ENCODE measurements around the gene INTS3.

The INTS3 gene

GRCh38 chr1:153688276-153688675, 39.6 kb upstream of the INTS3 start:
- no peak for TF ChIP-seq CTCF (IDR thresholded peaks at IDR 0.05)
- H3K4me3 ChIP-seq: no peak overlapping the region
- peaks cover 0 to 4% (median 0%) of the 10 kb centered on the region in 4 donors for H3K4me1 ChIP-seq
- H3K9me3 ChIP-seq: no peaks in the 10 kb centered on the region
- no peaks in the 10 kb centered on the region for H3K27me3 ChIP-seq
- DNase-seq: no peak
- peaks cover 16 to 53% (median 38%) of the 10 kb centered on the region in 3 donors for H3K36me3 ChIP-seq
- intact Hi-C loops (cut with DNase I; ENCODE audit: low total_unique reads): no loop called here
- no peak overlapping the region for H3K27ac ChIP-seq

DNA sequence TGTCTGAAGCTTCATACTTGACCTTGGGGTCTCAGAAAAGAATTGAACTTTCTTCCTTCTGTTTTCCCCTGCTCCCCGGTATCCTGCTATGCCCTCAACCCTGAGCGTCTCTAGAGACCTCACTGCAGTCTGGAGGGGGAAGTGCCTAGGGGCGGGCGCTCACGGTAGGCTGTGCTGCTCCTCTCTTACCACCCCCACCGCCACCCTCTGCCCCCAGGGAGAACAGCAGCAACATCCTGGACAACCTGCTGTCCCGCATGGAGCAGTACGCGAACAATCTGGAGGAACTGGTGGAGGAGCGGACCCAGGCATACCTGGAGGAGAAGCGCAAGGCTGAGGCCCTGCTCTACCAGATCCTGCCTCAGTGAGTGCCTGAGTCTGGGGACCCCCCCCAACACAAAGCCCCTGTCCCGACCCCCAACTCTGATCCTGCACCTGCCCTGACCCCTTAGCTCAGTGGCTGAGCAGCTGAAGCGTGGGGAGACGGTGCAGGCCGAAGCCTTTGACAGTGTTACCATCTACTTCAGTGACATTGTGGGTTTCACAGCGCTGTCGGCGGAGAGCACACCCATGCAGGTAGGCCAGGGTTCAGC, 39.0 kb upstream of the INTS3 start:
- no peak for TF ChIP-seq CTCF (IDR thresholded peaks at IDR 0.05)
- no peak for DNase-seq
- Histone ChIP-seq H3K9me3 (no peaks in the 10 kb centered on the region), H3K4me1 (peaks cover 0 to under 1% (median 0%) of the 10 kb centered on the region in 4 donors), H3K27me3 (no peaks in the 10 kb centered on the region), H3K36me3 (peaks cover 16 to 58% (median 38%) of the 10 kb centered on the region in 3 donors), H3K4me3 (no peak overlapping the region), H3K27ac (no peak overlapping the region)
- intact Hi-C loops (cut with DNase I; ENCODE audit: low total_unique reads): no loop called here

- Histone ChIP-seq H3K4me3 (no peak overlapping the region), H3K36me3 (peaks cover 16 to 37% (median 19%) of the 10 kb centered on the region in 3 donors), H3K4me1 (peaks cover 0 to 19% (median 14%) of the 10 kb centered on the region in 4 donors), H3K27ac (no peak overlapping the region), H3K27me3 (no peaks in the 10 kb centered on the region), H3K9me3 (no peaks in the 10 kb centered on the region)
- intact Hi-C loops (cut with DNase I; ENCODE audit: low total_unique reads): no loop called here
- TF ChIP-seq CTCF (IDR thresholded peaks at IDR 0.05): no peak
- DNase-seq: no peak
These were observed 34.4 kb upstream of the INTS3 start for GRCh38 chr1:153693466-153693865.

- Histone ChIP-seq H3K36me3 (peaks cover 0 to 14% (median 0%) of the 10 kb centered on the region in 3 donors), H3K4me1 (peaks cover 0 to 30% (median 19%) of the 10 kb centered on the region in 4 donors), H3K27ac (peak overlapping the region; percentile 86 to 94), H3K27me3 (no peaks in the 10 kb centered on the region), H3K4me3 (no peak overlapping the region), H3K9me3 (no peaks in the 10 kb centered on the region)
- DNase-seq: no peak
- intact Hi-C loops (cut with DNase I; ENCODE audit: low total_unique reads): no loop called here
- TF ChIP-seq CTCF (IDR thresholded peaks at IDR 0.05): no peak
These were observed 31.1 kb upstream of the INTS3 start for GRCh38 chr1:153696741-153697140.

DNA sequence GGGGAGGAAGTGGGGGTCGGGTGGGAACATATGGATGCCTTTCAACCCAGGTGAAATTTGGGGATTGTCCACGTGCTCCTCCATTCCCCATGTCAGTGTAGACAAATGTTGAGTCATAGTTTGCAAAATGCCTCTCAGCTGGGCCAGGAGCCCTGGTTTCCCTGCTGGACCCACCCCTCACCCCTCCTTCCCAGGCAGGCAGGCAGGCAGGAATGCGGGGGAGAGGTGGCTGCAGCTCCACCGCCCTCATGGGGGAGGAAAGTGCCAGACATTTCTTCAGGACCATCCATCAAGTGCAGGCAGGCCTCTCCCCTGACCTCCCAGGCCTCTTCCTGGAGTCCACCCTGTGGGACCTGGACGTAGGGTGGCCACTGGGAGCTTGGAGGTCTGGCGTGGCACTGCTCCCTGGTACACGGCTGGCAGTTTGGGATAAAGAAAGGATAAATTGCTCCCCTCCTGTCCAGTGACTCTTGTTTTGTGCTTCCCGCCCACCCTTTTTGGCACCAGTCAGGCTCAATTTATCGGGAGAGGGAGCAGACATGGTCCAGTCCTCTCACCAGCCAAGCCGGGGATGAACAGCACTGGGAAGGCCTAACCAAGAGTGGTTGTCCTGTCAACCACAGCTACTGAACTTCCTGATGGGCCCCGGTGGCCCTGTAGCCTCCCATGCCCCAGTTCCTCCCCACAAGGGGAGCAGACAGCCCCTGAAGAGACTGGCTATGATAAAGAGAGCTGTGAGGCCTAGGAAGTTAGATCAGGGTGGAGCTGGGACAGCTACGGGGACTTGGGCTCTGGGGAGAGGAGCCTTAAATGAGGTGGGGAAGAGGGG, 30.4 kb upstream of the INTS3 start:
- H3K9me3 ChIP-seq: no peaks in the 10 kb centered on the region
- no peaks in the 10 kb centered on the region for H3K27me3 ChIP-seq
- TF ChIP-seq CTCF (IDR thresholded peaks at IDR 0.05): peak in 1 of 2 experiments; percentile 7
- peak overlapping the region in 1 of 2 donors; percentile 31 for H3K4me3 ChIP-seq
- peaks cover 0 to 30% (median 19%) of the 10 kb centered on the region in 4 donors for H3K4me1 ChIP-seq
- H3K36me3 ChIP-seq: peaks cover 0 to 14% (median 0%) of the 10 kb centered on the region in 3 donors
- DNase-seq: peak; percentile 68 to 87
- H3K27ac ChIP-seq: peak overlapping the region; percentile 86 to 94
- intact Hi-C loops (cut with DNase I; ENCODE audit: low total_unique reads): no loop called here

Data from tibial artery (tissue), 4 donors.